Measurements from ENCODE around the gene GNG7. TPM values are rescaled to one million over a fixed set of nuclear protein-coding genes. Genes with fewer than 3 reads are reported as not detected.

The GNG7 gene
- total and polyA plus RNA-seq, 10 of the 15 experiments (the other 5 are each of a cell fraction or from before 2014, with no cell fraction given), result 1.9 to 13.6 (median 6.5) TPM

DNA sequence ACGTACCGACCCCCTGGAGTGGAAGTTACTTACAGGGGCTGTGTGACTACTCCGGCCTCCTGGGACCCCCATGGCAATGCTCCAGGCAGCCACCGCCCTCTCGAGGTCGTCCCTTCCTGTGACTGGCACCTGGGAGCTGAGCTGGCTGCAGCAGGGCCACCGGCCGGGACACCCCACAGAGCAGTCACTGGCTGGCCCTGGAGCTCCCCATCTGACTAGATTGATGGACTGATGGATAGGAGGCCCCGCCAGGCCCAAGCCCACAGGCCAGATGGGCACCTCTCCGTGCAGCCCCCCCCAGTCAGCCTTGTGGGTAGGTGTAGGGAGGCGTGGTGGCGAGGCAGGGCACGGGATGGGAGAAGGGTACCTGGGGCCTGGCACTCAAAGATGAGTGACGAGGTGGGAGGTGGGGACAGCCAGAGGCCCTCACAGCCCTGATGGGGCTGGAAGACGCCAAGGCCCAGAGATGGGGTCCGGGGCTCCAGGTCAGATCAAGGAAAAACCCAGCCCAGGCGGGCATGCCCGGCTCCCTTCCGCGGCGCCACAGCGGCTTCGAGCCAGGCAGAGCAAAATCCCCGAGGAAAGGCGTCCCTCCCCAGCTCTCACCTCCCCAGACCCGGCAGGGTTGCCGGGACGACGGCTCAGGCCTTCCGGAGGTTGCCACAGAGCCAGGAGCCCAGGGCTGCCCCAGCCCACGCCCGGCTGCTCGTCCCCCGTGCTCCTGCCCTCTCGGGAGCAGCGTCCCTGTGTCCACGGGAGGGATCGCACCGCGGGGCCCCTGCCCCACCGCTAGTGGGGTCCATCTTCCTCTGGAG, 28.9 kb upstream of the GNG7 start:
- H3K4me2 ChIP-seq (ENCODE audit: control insufficient read depth, insufficient read depth), result no peak overlapping the region
- intact Hi-C loops (cut with micrococcal nuclease; ENCODE audit: unreplicated experiment) (no loop called here), in situ Hi-C loops (cut with MboI) (no loop called here)
- RAD21 ChIA-PET (ENCODE audit: unreplicated experiment), result no interaction called here
- POLR2A ChIA-PET, result no interaction called here
- SMC1A ChIA-PET (ENCODE audit: uncharacterized antibody, unreplicated experiment), result no interaction called here
- no peak overlapping the region for H3K9ac ChIP-seq (ENCODE audit: control insufficient read depth, insufficient read depth, low read length)
- ATAC-seq, result no peak
- FAIRE-seq, result no peak
- H3K4me3 ChIP-seq, result no peak overlapping the region
- H4K20me1 ChIP-seq (ENCODE audit: control insufficient read depth, insufficient read depth), result no peaks in the 10 kb centered on the region
- H3K27me3 ChIP-seq (replicated peaks in 1 of 2; ENCODE audit: control insufficient read depth in 2 of 2, insufficient read depth in 2 of 2, low read length in 1 of 2), result no peaks in the 10 kb centered on the region
- no peak for DNase-seq (ENCODE audit: low read depth, low spot score)
- peaks cover 3% of the 10 kb centered on the region; the same call in 1 of the 3 replicates for H3K9me3 ChIP-seq (replicated peaks; ENCODE audit: control insufficient read depth, insufficient read depth, low read length)
- 94% methylated on average over 31 of the region's 41 CpGs for WGBS (ENCODE audit: insufficient coverage, insufficient replicate concordance, low lambda C conversion rate, missing lambda C conversion rate)
- BruUV-seq (replicated peaks), result no TSS peak
- peaks cover 9 to 11% of the 10 kb centered on the region in 2 experiments; a peak in 3 of 4 replicates for H3K36me3 ChIP-seq (ENCODE audit: control insufficient read depth in 2 of 2, insufficient read depth in 2 of 2, low read length in 1 of 2)
- CTCF ChIA-PET, result interaction anchor here (0.6 kb wide), 1 partner anchor 8 kb away, joined by 3 read pairs; no protein-coding TSS in a partner anchor
- H3K79me2 ChIP-seq (ENCODE audit: control insufficient read depth, insufficient read depth, low read length), result no peaks in the 10 kb centered on the region; the same call in 1 of the 2 replicates
- H2AFZ ChIP-seq (ENCODE audit: control insufficient read depth, low read depth, low read length), result no peak overlapping the region
- H3K4me1 ChIP-seq (ENCODE audit: control insufficient read depth, insufficient read depth, low read length), result no peaks in the 10 kb centered on the region
- H3K27ac ChIP-seq (ENCODE audit: control insufficient read depth, insufficient read depth), result no peak overlapping the region
- TF ChIP-seq, protein P1, sequence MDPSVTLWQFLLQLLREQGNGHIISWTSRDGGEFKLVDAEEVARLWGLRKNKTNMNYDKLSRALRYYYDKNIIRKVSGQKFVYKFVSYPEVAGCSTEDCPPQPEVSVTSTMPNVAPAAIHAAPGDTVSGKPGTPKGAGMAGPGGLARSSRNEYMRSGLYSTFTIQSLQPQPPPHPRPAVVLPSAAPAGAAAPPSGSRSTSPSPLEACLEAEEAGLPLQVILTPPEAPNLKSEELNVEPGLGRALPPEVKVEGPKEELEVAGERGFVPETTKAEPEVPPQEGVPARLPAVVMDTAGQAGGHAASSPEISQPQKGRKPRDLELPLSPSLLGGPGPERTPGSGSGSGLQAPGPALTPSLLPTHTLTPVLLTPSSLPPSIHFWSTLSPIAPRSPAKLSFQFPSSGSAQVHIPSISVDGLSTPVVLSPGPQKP (IDR thresholded peaks at IDR 0.05; ENCODE audit: low read depth, low read length), result no peak
- TF ChIP-seq MYC (IDR thresholded peaks at IDR 0.05; ENCODE audit: insufficient read depth, insufficient read length, insufficient replicate concordance, low read length, severe bottlenecking) (no peak), NR2C1 (IDR thresholded peaks at IDR 0.05) (no peak), BRCA1 (IDR thresholded peaks at IDR 0.05; ENCODE audit: low read depth, low read length) (no peak), KAT2A (conservative IDR thresholded peaks at IDR 0.05; ENCODE audit: control insufficient read depth, low read depth, low read length) (no peak), HCFC1 (IDR thresholded peaks at IDR 0.05; ENCODE audit: low read length) (no peak), CHD4 (IDR thresholded peaks at IDR 0.05) (no peak), NR2C2 (IDR thresholded peaks at IDR 0.05; ENCODE audit: borderline replicate concordance, control insufficient read depth, insufficient read length, low read depth) (no peak)
- TF ChIP-seq, protein P2, sequence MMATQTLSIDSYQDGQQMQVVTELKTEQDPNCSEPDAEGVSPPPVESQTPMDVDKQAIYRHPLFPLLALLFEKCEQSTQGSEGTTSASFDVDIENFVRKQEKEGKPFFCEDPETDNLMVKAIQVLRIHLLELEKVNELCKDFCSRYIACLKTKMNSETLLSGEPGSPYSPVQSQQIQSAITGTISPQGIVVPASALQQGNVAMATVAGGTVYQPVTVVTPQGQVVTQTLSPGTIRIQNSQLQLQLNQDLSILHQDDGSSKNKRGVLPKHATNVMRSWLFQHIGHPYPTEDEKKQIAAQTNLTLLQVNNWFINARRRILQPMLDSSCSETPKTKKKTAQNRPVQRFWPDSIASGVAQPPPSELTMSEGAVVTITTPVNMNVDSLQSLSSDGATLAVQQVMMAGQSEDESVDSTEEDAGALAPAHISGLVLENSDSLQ (IDR thresholded peaks at IDR 0.05), result no peak
- TF ChIP-seq, protein P3, sequence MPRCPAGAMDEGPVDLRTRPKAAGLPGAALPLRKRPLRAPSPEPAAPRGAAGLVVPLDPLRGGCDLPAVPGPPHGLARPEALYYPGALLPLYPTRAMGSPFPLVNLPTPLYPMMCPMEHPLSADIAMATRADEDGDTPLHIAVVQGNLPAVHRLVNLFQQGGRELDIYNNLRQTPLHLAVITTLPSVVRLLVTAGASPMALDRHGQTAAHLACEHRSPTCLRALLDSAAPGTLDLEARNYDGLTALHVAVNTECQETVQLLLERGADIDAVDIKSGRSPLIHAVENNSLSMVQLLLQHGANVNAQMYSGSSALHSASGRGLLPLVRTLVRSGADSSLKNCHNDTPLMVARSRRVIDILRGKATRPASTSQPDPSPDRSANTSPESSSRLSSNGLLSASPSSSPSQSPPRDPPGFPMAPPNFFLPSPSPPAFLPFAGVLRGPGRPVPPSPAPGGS (IDR thresholded peaks at IDR 0.05; ENCODE audit: borderline replicate concordance, insufficient read depth, low read depth, low read length, poor library complexity, severe bottlenecking), result no peak

Measured in GM12878 (cell line).